ENCODE measurements around the gene SLC6A2. TPM values are rescaled to one million over a fixed set of nuclear protein-coding genes. Genes with fewer than 3 reads are reported as not detected.

The SLC6A2 gene
- total RNA-seq, 3 donors from 2014 or later (not counting 1 experiment from before 2014, with no cell fraction given) = not detected

DNA sequence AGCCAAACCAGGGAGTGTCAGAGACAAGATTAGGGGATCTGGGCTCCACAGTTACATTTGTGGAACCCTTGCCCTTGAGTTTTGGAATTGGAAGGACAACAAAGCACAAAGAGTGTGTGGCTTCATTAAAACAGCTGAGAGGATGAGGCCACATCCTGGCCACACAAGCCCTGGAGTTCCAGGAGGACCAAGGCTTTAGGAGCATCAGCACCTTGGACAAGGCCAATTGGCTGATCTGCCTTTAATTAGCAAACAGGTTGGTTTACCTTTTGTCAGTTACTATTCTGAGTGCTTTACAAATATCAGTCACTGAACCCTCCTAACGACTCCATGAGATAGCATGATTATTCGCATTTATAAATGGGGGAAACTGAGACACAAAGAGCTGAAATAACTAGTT, 54.7 kb downstream of the SLC6A2 start:
- Histone ChIP-seq H3K27ac (ENCODE audit: low read length) (no peak overlapping the region), H3K4me3 (ENCODE audit: low read length) (no peak overlapping the region), H3K9me3 (ENCODE audit: control insufficient read depth, insufficient read depth, low read length) (no peaks in the 10 kb centered on the region), H3K4me1 (ENCODE audit: control insufficient read depth, insufficient read depth, low read length) (no peaks in the 10 kb centered on the region), H3K36me3 (ENCODE audit: control insufficient read depth, insufficient read depth, low read length) (no peaks in the 10 kb centered on the region), H3K27me3 (ENCODE audit: control insufficient read depth, insufficient read depth, low read length) (no peaks in the 10 kb centered on the region)
- no peaks in the 10 kb centered on the region for H3K9me3 Mint-ChIP-seq
- H3K27ac Mint-ChIP-seq = no peak overlapping the region
- 54% methylated on average over 2 of the region's 2 CpGs for WGBS (ENCODE audit: insufficient coverage)
- intact Hi-C loops (cut with micrococcal nuclease) = no loop called here
- no peak overlapping the region for H3K4me3 Mint-ChIP-seq
- no peaks in the 10 kb centered on the region for H3K36me3 Mint-ChIP-seq
- ATAC-seq = no peak
- TF ChIP-seq, protein P1, sequence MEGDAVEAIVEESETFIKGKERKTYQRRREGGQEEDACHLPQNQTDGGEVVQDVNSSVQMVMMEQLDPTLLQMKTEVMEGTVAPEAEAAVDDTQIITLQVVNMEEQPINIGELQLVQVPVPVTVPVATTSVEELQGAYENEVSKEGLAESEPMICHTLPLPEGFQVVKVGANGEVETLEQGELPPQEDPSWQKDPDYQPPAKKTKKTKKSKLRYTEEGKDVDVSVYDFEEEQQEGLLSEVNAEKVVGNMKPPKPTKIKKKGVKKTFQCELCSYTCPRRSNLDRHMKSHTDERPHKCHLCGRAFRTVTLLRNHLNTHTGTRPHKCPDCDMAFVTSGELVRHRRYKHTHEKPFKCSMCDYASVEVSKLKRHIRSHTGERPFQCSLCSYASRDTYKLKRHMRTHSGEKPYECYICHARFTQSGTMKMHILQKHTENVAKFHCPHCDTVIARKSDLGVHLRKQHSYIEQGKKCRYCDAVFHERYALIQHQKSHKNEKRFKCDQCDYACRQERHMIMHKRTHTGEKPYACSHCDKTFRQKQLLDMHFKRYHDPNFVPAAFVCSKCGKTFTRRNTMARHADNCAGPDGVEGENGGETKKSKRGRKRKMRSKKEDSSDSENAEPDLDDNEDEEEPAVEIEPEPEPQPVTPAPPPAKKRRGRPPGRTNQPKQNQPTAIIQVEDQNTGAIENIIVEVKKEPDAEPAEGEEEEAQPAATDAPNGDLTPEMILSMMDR (IDR thresholded peaks at IDR 0.05) = no peak
- peaks cover 0 to 7% of the 10 kb centered on the region in 2 donors for H3K27me3 Mint-ChIP-seq (ENCODE audit: low read depth in 2 of 2)
- DNase-seq = no peak
- no peaks in the 10 kb centered on the region for H3K4me1 Mint-ChIP-seq

DNA sequence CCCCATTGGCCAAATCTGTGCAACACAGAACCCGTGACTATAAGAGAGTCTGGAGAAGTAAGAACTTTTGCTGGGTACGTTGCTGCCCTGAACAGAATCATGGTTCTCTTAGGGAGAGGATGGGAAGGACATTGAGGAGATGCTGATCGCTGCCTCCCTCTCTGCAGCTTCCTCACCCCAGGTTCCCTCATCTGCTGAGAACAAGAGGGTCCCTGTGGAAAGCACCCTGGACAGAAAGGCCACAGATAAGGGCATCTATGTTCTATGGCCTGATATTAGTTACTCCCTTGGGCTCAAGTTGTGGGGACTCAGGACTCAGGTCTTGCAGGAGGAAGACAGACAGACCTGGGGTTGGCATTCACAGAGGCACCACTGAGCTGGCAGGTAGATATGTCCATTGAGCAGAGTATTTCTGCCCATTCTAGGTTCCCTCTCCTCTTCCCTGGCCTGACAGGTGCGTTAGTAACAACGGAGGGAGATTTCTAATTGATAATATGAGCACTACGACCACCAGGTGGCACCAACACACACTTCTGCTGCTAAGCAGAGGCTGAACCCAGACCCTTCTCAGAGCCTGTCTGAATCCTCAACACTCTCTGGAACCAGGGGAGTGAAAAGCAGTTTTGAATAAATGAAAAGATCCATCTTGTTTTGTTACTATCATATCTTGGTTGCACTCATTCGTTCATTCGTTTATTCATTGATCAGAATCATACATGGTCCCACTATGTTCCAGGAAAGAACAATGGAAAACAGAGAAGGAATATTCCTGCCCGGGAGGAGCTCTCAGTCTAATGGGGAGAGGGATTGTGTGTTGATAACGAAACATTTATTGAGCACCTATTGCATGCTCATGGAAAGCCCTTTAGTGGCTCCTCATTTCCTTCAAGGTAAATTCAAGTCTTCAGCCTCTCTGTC, 56.4 kb downstream of the SLC6A2 start:
- no peak overlapping the region for H3K27ac Mint-ChIP-seq
- ATAC-seq = peak; percentile 31 to 73 (median 68)
- no peaks in the 10 kb centered on the region for H3K27me3 ChIP-seq (ENCODE audit: control insufficient read depth, insufficient read depth, low read length)
- TF ChIP-seq, protein P1 (IDR thresholded peaks at IDR 0.05) = peak; percentile 81
- H3K4me1 Mint-ChIP-seq = no peaks in the 10 kb centered on the region
- WGBS (ENCODE audit: insufficient coverage) = 57% methylated on average over 6 of the region's 10 CpGs
- intact Hi-C loops (cut with micrococcal nuclease) = loop anchor here (1.0 kb wide), 2 partner anchors 130 to 606 kb away; no protein-coding TSS in a partner anchor
- H3K27ac ChIP-seq (ENCODE audit: low read length) = no peak overlapping the region
- H3K4me3 ChIP-seq (ENCODE audit: low read length) = no peak overlapping the region
- H3K9me3 Mint-ChIP-seq = no peaks in the 10 kb centered on the region
- H3K27me3 Mint-ChIP-seq (ENCODE audit: low read depth in 2 of 2) = peaks cover 7% of the 10 kb centered on the region in 2 donors
- no peaks in the 10 kb centered on the region for H3K4me1 ChIP-seq (ENCODE audit: control insufficient read depth, insufficient read depth, low read length)
- no peaks in the 10 kb centered on the region for H3K36me3 Mint-ChIP-seq
- no peaks in the 10 kb centered on the region for H3K36me3 ChIP-seq (ENCODE audit: control insufficient read depth, insufficient read depth, low read length)
- DNase-seq = peak; percentile 40 to 75
- H3K9me3 ChIP-seq (ENCODE audit: control insufficient read depth, insufficient read depth, low read length) = no peaks in the 10 kb centered on the region
- no peak overlapping the region for H3K4me3 Mint-ChIP-seq

DNA sequence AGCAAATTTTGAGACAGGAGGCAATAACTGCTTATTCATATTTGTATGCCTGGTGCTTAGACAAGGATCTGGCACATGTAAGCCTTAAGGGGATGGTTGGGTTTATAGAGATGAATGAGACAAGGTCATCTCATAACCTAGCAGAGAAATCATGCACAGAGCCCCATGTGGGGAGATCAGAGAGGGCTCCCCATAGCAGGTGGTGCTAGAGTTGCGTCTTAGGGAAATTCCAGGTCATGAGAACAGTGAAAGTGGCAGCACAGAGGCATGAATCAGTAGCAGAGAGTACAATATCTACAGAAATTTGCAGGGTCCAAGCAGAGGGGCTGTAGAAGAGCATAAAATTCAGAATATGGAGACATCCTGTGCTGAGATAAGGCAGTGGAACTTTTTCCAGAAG, 57.3 kb downstream of the SLC6A2 start:
- Mint-ChIP-seq H3K4me1 (no peaks in the 10 kb centered on the region), H3K9me3 (no peaks in the 10 kb centered on the region), H3K36me3 (no peaks in the 10 kb centered on the region), H3K4me3 (no peak overlapping the region), H3K27ac (no peak overlapping the region), H3K27me3 (ENCODE audit: low read depth in 2 of 2) (peaks cover 9 to 15% of the 10 kb centered on the region in 2 donors)
- H3K4me3 ChIP-seq (ENCODE audit: low read length) = no peak overlapping the region
- no peaks in the 10 kb centered on the region for H3K36me3 ChIP-seq (ENCODE audit: control insufficient read depth, insufficient read depth, low read length)
- 79% methylated on average over 1 of the region's 1 CpG for WGBS (ENCODE audit: insufficient coverage)
- no peaks in the 10 kb centered on the region for H3K4me1 ChIP-seq (ENCODE audit: control insufficient read depth, insufficient read depth, low read length)
- H3K27me3 ChIP-seq (ENCODE audit: control insufficient read depth, insufficient read depth, low read length) = no peaks in the 10 kb centered on the region
- no peak for ATAC-seq
- TF ChIP-seq, protein P1 (IDR thresholded peaks at IDR 0.05) = no peak
- intact Hi-C loops (cut with micrococcal nuclease) = no loop called here
- DNase-seq = no peak
- no peak overlapping the region for H3K27ac ChIP-seq (ENCODE audit: low read length)
- no peaks in the 10 kb centered on the region for H3K9me3 ChIP-seq (ENCODE audit: control insufficient read depth, insufficient read depth, low read length)
